GM19023 (cell line): Measurements from ENCODE around the gene CDH12.
"Not testable (repeated sequence)": the region's sequence is repeated elsewhere in the genome, so short reads cannot be mapped to it uniquely, and the experiment has no call there.

Experiments used
- ATAC-seq: cut with Tn5 transposase; IDR thresholded peaks from one replicate; pipeline ENCODE4 v1.9.1; 2021; ENCODE audit warnings: mild to moderate bottlenecking, moderate library complexity; ENCODE audit not compliant: unreplicated experiment

Gene CDH12

DNA sequence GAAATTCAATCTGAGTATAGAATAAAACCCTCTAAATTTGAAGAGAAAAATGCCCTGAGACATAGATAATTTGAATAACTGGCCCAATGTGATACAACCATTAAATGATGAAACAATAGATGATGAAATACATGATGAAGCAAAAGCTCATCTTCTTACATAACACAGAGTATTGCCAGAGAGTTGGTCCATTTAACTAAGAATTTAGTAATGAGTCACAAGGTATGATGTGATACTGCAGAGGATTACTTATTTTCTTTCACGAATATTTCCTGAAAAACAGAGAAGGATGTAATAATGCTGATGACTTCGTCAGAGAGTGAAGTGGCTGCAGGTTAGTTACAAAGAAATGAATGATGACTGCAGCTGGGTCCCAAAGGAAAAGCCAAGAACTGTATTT, 379.3 kb downstream of the CDH12 start:
- ATAC-seq: no peak

GRCh38 chr5:22471154-22471553, 382.0 kb downstream of the CDH12 start:
- no peak for ATAC-seq

DNA sequence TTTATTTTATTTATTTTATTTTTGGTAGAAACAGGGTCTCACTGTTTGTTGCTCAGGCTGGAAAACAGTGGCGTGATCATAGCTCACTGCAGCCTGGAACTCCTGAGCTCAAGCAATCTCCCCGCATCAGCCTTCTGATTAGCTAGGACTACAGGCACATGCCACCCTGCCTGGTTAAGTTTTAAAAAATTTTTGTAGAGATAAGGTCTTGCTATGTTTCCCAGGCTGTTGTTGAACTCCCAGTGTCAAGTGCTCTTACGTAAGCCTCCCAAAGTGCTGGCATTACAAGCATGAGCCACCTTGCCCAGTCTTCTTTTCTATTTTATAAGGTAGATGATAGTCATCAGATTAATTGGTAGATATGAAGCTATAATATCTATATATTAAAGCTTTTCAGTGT, 382.7 kb downstream of the CDH12 start:
- ATAC-seq: no peak

GRCh38 chr5:22465616-22466015, 387.5 kb downstream of the CDH12 start:
- no peak for ATAC-seq

- ATAC-seq: no peak
These were observed 388.0 kb downstream of the CDH12 start for GRCh38 chr5:22465177-22465576.

GRCh38 chr5:22460189-22460588, 393.0 kb downstream of the CDH12 start:
- no peak for ATAC-seq

GRCh38 chr5:22432905-22433304, 420.2 kb downstream of the CDH12 start:
- ATAC-seq: no peak

DNA sequence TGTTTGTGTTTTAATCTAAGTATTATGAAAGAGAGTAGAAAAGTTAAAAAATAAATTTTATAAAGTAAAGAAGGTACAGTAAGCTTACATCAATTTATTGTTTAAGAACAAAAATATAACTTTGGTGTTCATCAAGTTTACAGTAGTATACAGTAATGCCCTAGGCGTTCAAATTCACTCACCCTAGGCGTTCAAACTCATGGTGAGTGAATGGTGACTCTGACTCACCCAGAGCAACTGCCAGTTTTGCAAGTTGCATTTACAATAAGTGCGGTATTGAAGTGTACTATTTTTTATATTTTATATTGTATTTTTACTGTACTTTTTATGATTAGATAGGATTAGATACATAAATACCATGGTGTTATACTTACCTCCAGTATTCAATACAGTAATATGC, 421.3 kb downstream of the CDH12 start:
- no peak for ATAC-seq

DNA sequence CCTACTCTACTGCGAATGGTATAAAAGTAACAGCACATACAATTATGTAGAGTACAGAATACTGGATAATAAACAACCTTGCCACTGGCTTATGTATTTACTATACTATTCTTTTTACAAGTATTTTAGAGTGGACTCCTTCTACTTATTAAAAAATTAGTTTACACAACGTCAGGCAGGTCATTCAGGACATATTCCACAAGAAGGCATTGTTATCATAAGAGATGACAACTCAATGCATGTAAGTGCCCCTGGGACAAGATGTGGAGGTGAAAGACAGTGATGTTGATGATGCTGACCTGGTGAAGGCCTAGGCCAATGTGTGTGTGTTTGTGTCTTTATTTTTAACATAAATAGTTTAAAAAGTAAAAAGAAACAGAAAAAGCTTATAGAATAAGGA, 421.7 kb downstream of the CDH12 start:
- no peak for ATAC-seq

DNA sequence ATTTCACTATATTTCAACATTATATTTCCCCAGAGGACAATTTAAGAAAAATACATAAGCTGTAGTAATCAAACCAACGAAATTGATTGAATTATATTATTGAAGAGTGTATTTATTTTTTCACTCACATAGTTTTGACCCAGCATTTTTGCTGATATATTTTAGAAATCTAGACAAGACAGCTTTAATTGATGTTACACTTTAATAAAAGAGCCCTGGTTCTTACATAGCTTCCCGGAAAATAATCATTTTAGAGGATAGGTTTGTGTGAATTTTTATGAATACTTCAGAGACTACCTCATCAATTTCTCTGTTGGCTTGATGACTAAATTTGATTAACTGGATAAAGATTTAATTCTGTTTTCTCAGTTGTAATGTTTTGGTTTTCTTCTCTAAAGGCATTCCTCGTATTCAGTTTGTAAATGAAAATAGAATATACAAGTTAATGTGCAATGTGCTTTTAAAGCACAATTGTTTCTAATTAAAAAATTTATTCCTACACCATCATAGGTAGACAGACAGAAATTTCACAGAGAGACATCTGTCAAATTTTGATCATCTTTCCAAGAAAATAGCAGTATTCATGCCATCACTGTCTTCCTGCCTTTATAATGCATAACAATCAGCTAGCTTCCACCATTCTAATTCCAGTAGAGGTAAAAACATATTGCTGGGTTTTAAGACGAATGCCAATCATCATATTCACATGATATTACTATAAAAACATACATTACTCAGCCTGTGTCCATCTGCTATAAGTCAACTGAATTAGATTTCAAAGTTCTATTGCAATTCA, 441.4 kb downstream of the CDH12 start:
- ATAC-seq: no peak

GRCh38 chr5:22391956-22392355, 461.2 kb downstream of the CDH12 start:
- ATAC-seq: no peak

GRCh38 chr5:22390888-22391287, 462.3 kb downstream of the CDH12 start:
- ATAC-seq: no peak

DNA sequence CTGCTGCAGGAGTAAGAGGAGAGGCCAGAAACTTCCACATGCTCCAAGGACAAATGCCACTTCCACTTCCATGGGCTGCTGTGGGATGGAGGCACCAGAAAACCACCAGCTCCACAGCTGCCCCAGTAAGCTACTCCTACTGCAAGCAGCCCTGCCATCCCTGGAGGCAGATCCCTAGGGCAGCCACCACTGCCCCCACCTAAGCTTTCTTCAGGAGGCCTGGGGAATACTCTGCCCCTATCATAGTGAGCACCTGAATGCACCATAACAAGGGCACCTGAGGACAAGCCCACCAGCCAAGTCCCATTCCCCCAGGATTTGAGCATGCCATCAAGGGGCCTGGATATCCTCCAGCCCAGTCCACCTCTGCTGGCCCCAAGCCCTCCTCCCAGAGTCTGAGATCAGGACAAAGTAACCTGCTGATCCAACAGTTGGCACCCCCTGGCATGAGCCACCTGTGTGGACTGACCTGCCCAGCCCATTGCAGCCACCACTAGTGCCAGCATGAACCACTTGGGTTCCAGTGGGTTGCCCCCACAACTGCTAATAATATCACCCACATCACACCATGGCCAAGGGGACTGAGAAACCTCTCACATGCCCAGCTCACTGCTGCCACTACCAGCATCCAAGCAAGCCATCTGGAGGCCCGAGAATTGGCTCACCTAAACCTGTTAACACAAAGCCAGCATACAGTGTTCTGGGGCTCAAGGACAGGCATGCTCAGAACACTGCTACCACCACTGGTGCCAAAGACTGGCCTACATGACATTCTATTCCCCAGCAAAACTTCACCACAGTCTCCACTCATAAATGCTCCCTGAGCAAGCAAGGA, 480.1 kb downstream of the CDH12 start:
- no peak for ATAC-seq

DNA sequence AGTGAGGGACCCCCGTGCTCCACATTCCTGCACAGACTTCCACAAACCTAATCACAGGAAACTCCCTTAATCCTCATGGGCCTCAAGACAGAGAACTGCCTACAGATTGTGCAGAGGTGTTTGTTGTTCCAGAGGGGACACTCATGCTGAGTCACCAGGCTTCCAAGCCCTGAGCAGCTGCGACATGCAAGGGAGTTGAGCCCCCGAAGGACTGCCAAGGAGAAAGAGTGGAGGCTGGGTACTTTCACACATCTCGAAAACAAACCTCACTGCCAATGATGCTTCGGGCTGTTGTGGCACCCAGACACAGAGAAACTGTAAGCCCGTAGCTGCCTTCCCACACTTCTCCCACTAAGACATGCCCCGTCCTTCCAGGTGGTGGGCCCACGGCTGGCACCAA, 480.8 kb downstream of the CDH12 start:
- no peak for ATAC-seq

- ATAC-seq: no peak
These were observed 498.2 kb downstream of the CDH12 start for GRCh38 chr5:22354956-22355355.

- ATAC-seq: no peak
These were observed 500.7 kb downstream of the CDH12 start for GRCh38 chr5:22352493-22352892.

- no peak for ATAC-seq
These were observed 502.0 kb downstream of the CDH12 start for GRCh38 chr5:22351178-22351577.

- no peak for ATAC-seq
These were observed 505.1 kb downstream of the CDH12 start for GRCh38 chr5:22348027-22348426.

GRCh38 chr5:22344000-22344399, 509.1 kb downstream of the CDH12 start:
- ATAC-seq: no peak

- no peak for ATAC-seq
These were observed 511.7 kb downstream of the CDH12 start for GRCh38 chr5:22341406-22341805.

- ATAC-seq: not testable (repeated sequence)
These were observed 520.2 kb downstream of the CDH12 start for GRCh38 chr5:22332949-22333348.

DNA sequence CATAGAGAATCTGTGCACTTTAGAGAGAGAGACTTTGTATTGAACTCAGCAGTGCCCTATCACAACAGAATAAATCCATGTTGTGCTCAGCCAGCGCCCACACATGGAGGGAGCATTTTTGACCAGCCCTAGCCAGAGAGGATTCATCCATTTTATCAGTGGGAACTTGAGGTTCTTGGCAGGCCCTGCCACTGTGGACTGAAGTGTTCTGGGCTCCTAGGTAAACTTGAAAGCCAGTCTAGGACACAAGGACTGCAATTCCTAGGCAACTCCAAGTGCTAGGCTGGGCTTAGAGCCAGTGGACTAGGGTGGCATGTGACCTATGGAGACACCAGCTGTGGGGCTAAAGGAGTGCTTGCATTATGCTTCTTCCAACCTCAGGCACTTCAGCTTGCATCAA, 523.5 kb downstream of the CDH12 start:
- no peak for ATAC-seq
